Right kidney (tissue), 9 donors: Measurements from ENCODE around the gene LAMB3.
"Not testable (repeated sequence)": the region's sequence is repeated elsewhere in the genome, so short reads cannot be mapped to it uniquely, and the experiment has no call there.

Experiments used
- DNase-seq: peaks from one replicate; pipeline ENCODE4 v3.0.0-alpha.2; 2016
- long read RNA-seq, 8 donors: transcript quantifications; one replicate each; lab custom pipeline, GENCODE V29; 2026

The LAMB3 gene
- long read RNA-seq, donor 1: 0 reads
- long read RNA-seq, donor 2: 0 reads
- long read RNA-seq, donor 3: 0 reads
- long read RNA-seq, donor 4: 0 reads
- long read RNA-seq, donor 5: 0 reads
- long read RNA-seq, donor 6: 0 reads
- long read RNA-seq, donor 7: 0 reads
- long read RNA-seq, donor 8: 0 reads

DNA sequence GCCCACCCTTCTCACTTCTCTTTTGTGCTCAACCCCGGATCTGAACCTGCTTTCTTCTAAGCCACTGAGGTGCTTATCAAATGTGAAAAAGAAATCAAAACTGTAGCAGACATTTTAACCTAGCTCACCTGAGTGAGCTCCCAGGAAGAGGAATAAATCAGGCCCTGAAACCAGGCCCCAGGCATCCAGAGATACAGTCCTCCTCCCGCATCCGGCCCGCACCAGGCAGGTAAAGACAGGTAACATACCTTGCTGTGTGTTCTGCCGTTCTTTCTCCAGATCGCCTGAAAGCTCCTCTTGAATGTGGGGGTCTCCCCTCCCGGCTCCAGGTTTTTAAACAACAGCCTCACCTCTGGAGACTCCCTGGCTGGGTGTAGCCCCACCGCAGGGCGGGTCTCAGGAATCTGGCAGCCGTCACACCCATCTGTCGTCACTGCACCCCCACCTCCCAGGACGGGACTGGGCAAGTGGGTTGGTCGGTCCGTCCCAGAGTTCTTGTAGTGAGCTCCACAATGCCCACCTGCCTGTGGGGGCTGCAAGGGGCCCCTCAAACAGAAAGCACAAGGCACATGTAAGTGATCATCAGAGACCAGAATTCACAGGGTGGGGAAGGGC is at the start of gene LAMB3:
Gene LAMB3 (minus strand): TSS at position 305 of the 615 bp plus-strand sequence. CDS start 1,481 bp downstream, outside the sequence.
- DNase-seq: no peak

- not testable (repeated sequence) for DNase-seq
Measured at GRCh38 chr1:209700686-209701085, 48.5 kb upstream of the LAMB3 start.

- DNase-seq: no peak
Measured at GRCh38 chr1:209697126-209697525, 44.9 kb upstream of the LAMB3 start.

- no peak for DNase-seq
Measured at GRCh38 chr1:209696673-209697072, 44.4 kb upstream of the LAMB3 start.

GRCh38 chr1:209692745-209693504 is 40.7 kb upstream of the LAMB3 start:
- peak; percentile 52 for DNase-seq

DNA sequence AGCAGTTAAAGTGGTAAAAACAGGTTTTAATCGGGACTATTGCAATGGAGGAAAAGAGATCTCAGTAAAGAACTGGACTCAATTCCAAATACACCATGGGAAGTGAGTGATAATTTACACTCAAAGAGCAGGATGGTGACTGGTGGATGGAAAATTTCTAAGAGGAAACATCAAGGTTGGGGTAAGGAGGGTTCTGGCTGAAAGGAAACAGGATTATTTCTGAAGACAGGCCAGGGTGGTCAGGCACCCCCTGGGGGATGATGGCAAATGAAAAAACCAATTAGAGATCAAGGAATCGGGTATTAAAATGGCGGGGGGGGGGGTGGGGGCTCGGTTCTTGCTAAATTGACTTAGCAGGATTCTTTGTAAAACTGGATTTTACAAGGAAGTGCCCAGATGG is 40.1 kb upstream of the LAMB3 start:
- no peak for DNase-seq

GRCh38 chr1:209691237-209691636 is 39.0 kb upstream of the LAMB3 start:
- no peak for DNase-seq

GRCh38 chr1:209689477-209689876 is 37.3 kb upstream of the LAMB3 start:
- no peak for DNase-seq

GRCh38 chr1:209688746-209689234 is 36.6 kb upstream of the LAMB3 start:
- DNase-seq: no peak

DNA sequence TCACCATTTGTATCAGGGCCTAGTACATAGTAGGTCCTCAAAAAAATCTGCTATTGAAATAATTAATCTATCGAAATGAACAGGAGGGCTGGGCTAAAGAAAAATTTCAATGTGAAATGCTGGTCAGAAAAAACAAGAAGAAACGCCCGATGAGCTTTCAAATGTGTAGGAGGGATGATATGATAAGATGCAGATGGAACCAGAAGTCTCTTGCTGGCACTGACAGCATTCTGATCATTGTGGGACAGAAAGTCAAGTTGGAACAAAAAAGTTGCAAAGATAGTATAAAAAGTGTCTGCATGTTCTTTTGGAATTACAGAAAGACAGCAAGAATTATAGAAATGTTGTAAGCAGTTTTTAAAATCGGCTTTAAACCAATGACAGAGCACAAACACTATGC is 34.1 kb upstream of the LAMB3 start:
- no peak for DNase-seq

DNA sequence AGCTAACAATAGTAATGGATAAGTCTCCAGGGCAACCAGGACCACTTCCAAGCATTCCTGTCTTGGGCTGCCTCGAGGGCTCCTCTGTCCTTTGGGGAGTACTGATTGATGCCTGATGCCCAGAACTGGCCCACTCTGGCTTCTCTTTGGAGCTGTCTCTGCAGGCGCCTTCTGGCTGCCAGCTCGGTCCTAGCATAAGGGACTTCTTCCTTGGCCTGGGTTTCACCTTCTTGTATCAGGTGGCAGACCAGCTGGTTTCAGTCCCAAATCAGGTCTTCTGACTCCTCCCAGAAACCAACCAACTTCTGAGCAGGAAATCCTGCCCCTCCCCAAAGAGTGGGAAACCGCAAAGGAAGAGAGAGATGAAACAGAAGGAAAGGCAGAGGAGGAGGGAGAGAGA is 33.6 kb upstream of the LAMB3 start:
- no peak for DNase-seq

DNA sequence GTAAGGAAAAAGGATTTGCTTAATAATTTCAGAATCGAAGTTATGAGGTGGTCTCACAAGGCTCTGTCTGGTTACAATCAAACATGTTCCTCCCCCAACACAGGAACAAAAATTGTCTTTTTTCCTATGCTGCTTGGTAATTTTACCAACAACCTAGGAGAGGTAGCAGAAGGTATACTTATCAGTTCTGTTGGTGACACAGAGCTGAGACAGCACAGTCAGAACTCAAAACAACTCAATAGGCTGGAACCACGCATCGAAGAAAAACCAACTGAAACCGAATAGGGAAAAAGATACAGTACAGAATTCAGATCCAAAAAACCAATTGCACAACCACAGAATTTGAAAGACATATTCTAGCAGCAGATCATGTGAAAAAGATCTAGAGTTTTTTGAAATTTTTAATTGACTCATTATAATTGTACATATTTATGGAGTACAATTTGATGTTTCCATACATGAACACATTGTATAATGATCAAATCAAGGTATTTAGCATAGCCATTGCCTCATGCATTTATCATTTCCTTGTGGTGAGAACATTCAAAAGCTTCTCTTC is 26.8 kb upstream of the LAMB3 start:
- no peak for DNase-seq

- DNase-seq: peak; percentile 83
Measured at GRCh38 chr1:209675565-209676154, 23.4 kb upstream of the LAMB3 start.

DNA sequence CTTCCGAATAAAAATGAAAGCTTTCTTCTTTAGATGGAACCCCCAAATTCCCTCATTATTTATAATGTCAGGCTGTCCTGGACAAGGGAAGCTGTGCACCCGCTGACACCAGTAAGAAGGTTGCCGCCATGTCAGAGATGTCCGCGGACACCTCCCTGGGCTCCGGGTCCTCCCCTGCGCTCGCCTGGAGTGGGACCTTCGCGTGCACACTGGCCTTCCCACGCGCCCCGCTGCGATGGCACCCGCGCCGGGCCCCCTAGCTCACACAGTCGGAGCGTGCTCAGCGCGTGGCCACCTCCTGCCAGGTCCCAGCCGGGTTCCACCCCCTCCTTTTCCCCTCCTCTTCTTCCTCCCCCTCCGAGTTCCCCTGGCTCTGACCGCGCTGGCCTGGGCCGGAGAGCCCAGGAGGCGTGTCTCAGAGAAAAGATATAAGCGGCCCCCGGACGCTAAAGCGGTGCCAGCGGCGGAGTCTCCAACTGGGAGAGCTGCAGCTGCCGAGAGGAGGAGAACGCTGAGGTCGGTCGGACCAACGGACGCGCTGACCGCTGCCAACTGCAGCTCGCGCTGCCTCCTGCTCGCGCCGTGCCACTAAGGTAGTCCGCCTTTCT is 22.8 kb upstream of the LAMB3 start, which contains the start of gene G0S2:
Gene G0S2 (plus strand): TSS at position 456 of the 608 bp plus-strand sequence. CDS start 273 bp downstream, outside the sequence.
- no peak for DNase-seq

GRCh38 chr1:209673631-209674417 is 21.6 kb upstream of the LAMB3 start:
- DNase-seq: no peak

DNA sequence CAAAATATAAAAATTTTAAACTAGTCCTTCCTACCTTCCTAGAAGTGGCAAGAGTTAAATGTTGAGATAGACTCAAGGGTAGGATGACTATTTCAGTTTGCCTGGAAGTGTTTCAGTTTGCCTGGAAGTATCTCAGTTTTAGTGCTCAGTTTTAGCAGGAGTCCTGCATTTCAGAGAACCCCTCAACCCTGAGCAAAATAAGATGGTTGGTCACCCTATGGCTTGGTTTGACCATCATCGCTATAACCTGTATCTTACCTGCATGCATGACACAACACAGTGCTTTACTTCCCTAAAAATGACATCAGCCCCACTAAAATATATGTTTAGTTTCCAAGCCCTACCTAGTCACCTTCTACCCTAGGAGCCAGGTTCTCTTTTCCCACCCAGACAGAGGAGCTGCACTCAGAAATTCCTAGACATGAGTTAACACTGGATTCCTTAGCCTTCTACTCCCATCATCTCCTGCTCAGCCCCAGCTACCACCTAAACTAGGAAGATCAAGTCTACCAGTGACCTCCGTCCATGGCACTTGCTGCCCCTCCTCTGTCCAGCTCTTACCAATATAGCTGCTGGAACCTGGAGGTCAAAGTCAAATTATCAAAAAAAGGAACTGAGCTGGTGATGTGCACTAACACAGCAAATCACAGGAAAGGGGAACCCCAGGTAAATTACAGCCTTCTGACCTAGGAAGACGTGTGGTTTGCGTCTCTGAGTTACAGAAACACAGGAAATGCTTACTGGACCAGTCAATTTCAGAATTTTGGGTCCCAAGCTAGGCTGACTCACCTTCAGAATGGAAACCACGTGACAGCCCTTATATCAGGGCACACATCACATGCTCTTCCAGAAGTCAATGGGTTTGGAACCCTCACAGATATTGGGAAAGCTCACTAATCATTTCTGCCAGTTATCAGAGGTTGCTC is 20.7 kb upstream of the LAMB3 start:
- no peak for DNase-seq

DNA sequence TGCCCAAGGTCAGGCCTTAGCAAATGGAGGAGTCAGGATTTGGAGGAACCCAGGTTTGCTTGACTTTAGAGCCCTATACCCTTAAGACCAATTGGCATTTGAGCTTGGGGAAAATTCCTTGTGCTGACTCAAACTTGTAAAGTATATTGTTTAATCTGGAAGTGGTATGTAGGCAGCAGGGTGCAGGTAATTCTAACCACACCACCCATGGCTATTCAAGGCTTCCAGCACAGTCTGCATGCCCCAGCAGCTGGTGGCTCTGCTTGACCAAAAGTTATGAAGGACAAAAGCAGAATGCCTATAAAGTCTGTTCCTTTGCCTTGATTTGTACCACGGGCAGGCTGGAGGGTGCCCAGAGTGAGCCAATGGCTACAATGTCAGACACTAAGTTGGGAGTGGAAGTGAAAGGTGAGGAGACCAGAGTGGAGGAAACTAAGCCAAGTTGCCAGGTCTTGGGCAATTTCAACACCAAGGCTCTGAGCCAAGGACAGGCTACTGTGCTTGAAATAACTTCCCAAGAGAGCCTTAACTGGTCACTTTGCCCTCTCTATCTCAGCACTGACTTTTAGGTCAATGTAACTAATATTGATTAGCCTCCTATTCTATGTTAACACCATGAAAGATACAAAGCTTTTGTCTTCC is 18.3 kb upstream of the LAMB3 start:
- DNase-seq: no peak

GRCh38 chr1:209667708-209668107 is 15.5 kb upstream of the LAMB3 start:
- DNase-seq: no peak

DNA sequence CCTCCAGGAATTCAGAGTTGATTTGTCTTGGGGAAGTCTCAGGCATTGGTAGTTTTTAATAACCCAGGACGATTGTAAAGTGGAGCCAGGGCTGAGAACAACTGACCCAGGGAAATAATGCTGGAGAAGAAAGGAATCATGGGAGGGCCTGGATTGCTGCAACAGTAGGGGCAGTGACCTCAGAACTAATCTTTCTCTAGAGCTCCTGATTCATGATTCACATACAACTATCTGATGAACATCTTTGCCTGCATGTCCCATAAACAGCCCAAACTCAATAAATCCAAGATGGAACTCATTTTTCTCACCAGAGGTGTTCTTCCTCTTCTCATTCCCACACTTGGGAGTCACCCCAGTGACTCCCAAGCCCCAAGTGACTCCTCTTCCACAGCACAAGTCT is 14.9 kb upstream of the LAMB3 start:
- DNase-seq: no peak

- no peak for DNase-seq
Measured at GRCh38 chr1:209662879-209663327, 10.7 kb upstream of the LAMB3 start.
